Measurements from ENCODE around the gene CAPN3. TPM values are rescaled to one million over a fixed set of nuclear protein-coding genes. Genes with fewer than 3 reads are reported as not detected.
A peak's percentile ranks its signal among the peaks of the same experiment; 100 is the strongest.
"Not testable (repeated sequence)": the region's sequence is repeated elsewhere in the genome, so short reads cannot be mapped to it uniquely, and the experiment has no call there.

Gene CAPN3
- 15.6 TPM for total RNA-seq
- under 1 TPM in 1 of 4 donors, not detected in 3; 0.21 TPM for polyA plus RNA-seq

- Mint-ChIP-seq H3K4me1 (no peaks in the 10 kb centered on the region), H3K36me3 (peaks cover 18% of the 10 kb centered on the region), H3K27me3 (peaks cover 4% of the 10 kb centered on the region), H3K27ac (no peak within 1 kb of the TSS), H3K9me3 (no peaks in the 10 kb centered on the region), H3K4me3 (no peak within 1 kb of the TSS)
- no peaks in the 10 kb centered on the region for H3K27me3 ChIP-seq (ENCODE audit: control insufficient read depth, insufficient read depth, low read length)
- DNase-seq, result no peak
- H3K9me3 ChIP-seq (ENCODE audit: control insufficient read depth in 2 of 2, low read length in 2 of 2), result no peaks in the 10 kb centered on the region
- H3K4me1 ChIP-seq (ENCODE audit: control insufficient read depth, insufficient read depth, low read length, poor library complexity, severe bottlenecking), result no peaks in the 10 kb centered on the region
- H3K27ac ChIP-seq (ENCODE audit: insufficient read depth, low read length, poor library complexity, severe bottlenecking), result no peak within 1 kb of the TSS
- no peak within 1 kb of the TSS for H3K4me3 ChIP-seq (ENCODE audit: low read depth, low read length)
- ATAC-seq (ENCODE audit: low read depth in 2 of 2), result no peak
- peaks cover 8% of the 10 kb centered on the region for H3K36me3 ChIP-seq (ENCODE audit: control insufficient read depth, insufficient read depth, low read length)
Observed at GRCh38 chr15:42359249-42359648, at the start of gene CAPN3. Gene CAPN3 (plus strand): TSS chr15:42359501. CDS start chr15:42359806, 305 bp downstream.

DNA sequence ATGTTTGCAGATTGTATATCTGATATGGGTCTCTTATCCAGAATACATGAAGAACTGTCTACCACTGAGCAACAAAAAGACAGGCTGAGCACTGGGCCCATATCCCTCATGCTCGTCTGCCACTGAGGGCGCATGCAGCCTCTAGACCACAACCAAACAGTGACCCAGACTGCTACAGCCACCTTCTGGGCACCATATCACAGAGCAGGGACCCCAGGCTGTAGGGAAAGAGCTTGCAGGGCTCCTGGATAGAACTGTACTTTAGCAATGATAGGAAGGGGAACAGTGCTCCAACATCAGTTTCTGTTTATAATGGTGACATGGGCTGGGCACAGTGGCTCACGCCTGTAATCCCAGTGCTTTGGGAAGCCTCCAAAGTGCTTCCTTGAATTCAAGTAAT, 45.8 kb upstream of the CAPN3 start:
- Mint-ChIP-seq H3K36me3 (peaks cover 37% of the 10 kb centered on the region), H3K27me3 (no peaks in the 10 kb centered on the region), H3K4me1 (no peaks in the 10 kb centered on the region), H3K27ac (peak overlapping the region in 1 of 3 donors; percentile 70), H3K4me3 (no peak overlapping the region), H3K9me3 (no peaks in the 10 kb centered on the region)
- Histone ChIP-seq H3K27me3 (ENCODE audit: control insufficient read depth, insufficient read depth, low read length) (no peaks in the 10 kb centered on the region), H3K4me1 (ENCODE audit: control insufficient read depth, insufficient read depth, low read length, poor library complexity, severe bottlenecking) (no peaks in the 10 kb centered on the region), H3K4me3 (ENCODE audit: low read depth, low read length) (no peak overlapping the region), H3K27ac (ENCODE audit: insufficient read depth, low read length, poor library complexity, severe bottlenecking) (no peak overlapping the region), H3K36me3 (ENCODE audit: control insufficient read depth, insufficient read depth, low read length) (peaks cover 25% of the 10 kb centered on the region), H3K9me3 (ENCODE audit: control insufficient read depth in 2 of 2, low read length in 2 of 2) (no peaks in the 10 kb centered on the region)
- DNase-seq (peak in 1 of 3 donors; percentile 2), ATAC-seq (ENCODE audit: low read depth in 2 of 2) (no peak)

- no peak overlapping the region for H3K27ac ChIP-seq (ENCODE audit: insufficient read depth, low read length, poor library complexity, severe bottlenecking)
- no peak overlapping the region for H3K27ac Mint-ChIP-seq
Observed at GRCh38 chr15:42314818-42315217, 44.5 kb upstream of the CAPN3 start.

GRCh38 chr15:42315521-42315920, 43.8 kb upstream of the CAPN3 start:
- Histone ChIP-seq H3K9me3 (ENCODE audit: control insufficient read depth in 2 of 2, low read length in 2 of 2) (no peaks in the 10 kb centered on the region), H3K4me1 (ENCODE audit: control insufficient read depth, insufficient read depth, low read length, poor library complexity, severe bottlenecking) (no peaks in the 10 kb centered on the region), H3K27ac (ENCODE audit: insufficient read depth, low read length, poor library complexity, severe bottlenecking) (no peak overlapping the region), H3K27me3 (ENCODE audit: control insufficient read depth, insufficient read depth, low read length) (no peaks in the 10 kb centered on the region), H3K36me3 (ENCODE audit: control insufficient read depth, insufficient read depth, low read length) (peaks cover 14% of the 10 kb centered on the region), H3K4me3 (ENCODE audit: low read depth, low read length) (no peak overlapping the region)
- no peak for ATAC-seq (ENCODE audit: low read depth in 2 of 2)
- DNase-seq, result no peak
- Mint-ChIP-seq H3K9me3 (no peaks in the 10 kb centered on the region), H3K4me1 (no peaks in the 10 kb centered on the region), H3K4me3 (no peak overlapping the region), H3K27me3 (no peaks in the 10 kb centered on the region), H3K36me3 (peaks cover 28% of the 10 kb centered on the region), H3K27ac (no peak overlapping the region)

More at GRCh38 chr15:42314818-42315217, 44.5 kb upstream of the CAPN3 start:
- Histone ChIP-seq H3K27me3 (ENCODE audit: control insufficient read depth, insufficient read depth, low read length) (no peaks in the 10 kb centered on the region), H3K36me3 (ENCODE audit: control insufficient read depth, insufficient read depth, low read length) (peaks cover 21% of the 10 kb centered on the region), H3K4me1 (ENCODE audit: control insufficient read depth, insufficient read depth, low read length, poor library complexity, severe bottlenecking) (no peaks in the 10 kb centered on the region), H3K4me3 (ENCODE audit: low read depth, low read length) (no peak overlapping the region), H3K9me3 (ENCODE audit: control insufficient read depth in 2 of 2, low read length in 2 of 2) (no peaks in the 10 kb centered on the region)
- no peak for DNase-seq
- H3K4me3 Mint-ChIP-seq, result no peak overlapping the region
- H3K36me3 Mint-ChIP-seq, result peaks cover 35% of the 10 kb centered on the region
- no peak for ATAC-seq (ENCODE audit: low read depth in 2 of 2)
- H3K27me3 Mint-ChIP-seq, result no peaks in the 10 kb centered on the region
- no peaks in the 10 kb centered on the region for H3K9me3 Mint-ChIP-seq
- no peaks in the 10 kb centered on the region for H3K4me1 Mint-ChIP-seq

- not testable (repeated sequence) for H3K27me3 ChIP-seq (ENCODE audit: control insufficient read depth, insufficient read depth, low read length); H3K4me1 ChIP-seq (ENCODE audit: control insufficient read depth, insufficient read depth, low read length, poor library complexity, severe bottlenecking); ATAC-seq (ENCODE audit: low read depth in 2 of 2); H3K4me3 Mint-ChIP-seq; H3K27ac Mint-ChIP-seq; DNase-seq; H3K4me3 ChIP-seq (ENCODE audit: low read depth, low read length); H3K27ac ChIP-seq (ENCODE audit: insufficient read depth, low read length, poor library complexity, severe bottlenecking); H3K27me3 Mint-ChIP-seq; H3K4me1 Mint-ChIP-seq; H3K9me3 ChIP-seq (ENCODE audit: control insufficient read depth in 2 of 2, low read length in 2 of 2); H3K36me3 ChIP-seq (ENCODE audit: control insufficient read depth, insufficient read depth, low read length); H3K9me3 Mint-ChIP-seq
- H3K36me3 Mint-ChIP-seq, result peaks cover 23% of the 10 kb centered on the region
Observed at GRCh38 chr15:42316282-42316805, 43.0 kb upstream of the CAPN3 start.

GRCh38 chr15:42319206-42319605, 40.1 kb upstream of the CAPN3 start:
- H3K27me3 Mint-ChIP-seq, result no peaks in the 10 kb centered on the region
- no peak for DNase-seq
- H3K9me3 Mint-ChIP-seq, result no peaks in the 10 kb centered on the region
- H3K4me3 ChIP-seq (ENCODE audit: low read depth, low read length), result no peak overlapping the region
- H3K27ac Mint-ChIP-seq, result no peak overlapping the region
- ATAC-seq (ENCODE audit: low read depth in 2 of 2), result no peak
- H3K4me1 ChIP-seq (ENCODE audit: control insufficient read depth, insufficient read depth, low read length, poor library complexity, severe bottlenecking), result no peaks in the 10 kb centered on the region
- H3K27ac ChIP-seq (ENCODE audit: insufficient read depth, low read length, poor library complexity, severe bottlenecking), result no peak overlapping the region
- no peak overlapping the region for H3K4me3 Mint-ChIP-seq
- H3K27me3 ChIP-seq (ENCODE audit: control insufficient read depth, insufficient read depth, low read length), result no peaks in the 10 kb centered on the region
- no peaks in the 10 kb centered on the region for H3K9me3 ChIP-seq (ENCODE audit: control insufficient read depth in 2 of 2, low read length in 2 of 2)
- H3K36me3 Mint-ChIP-seq, result peaks cover 35% of the 10 kb centered on the region
- peaks cover 17% of the 10 kb centered on the region for H3K36me3 ChIP-seq (ENCODE audit: control insufficient read depth, insufficient read depth, low read length)
- H3K4me1 Mint-ChIP-seq, result peaks cover 0 to 2% (median 0%) of the 10 kb centered on the region in 4 donors

GRCh38 chr15:42324308-42324707, 35.0 kb upstream of the CAPN3 start:
- no peak overlapping the region for H3K27ac ChIP-seq (ENCODE audit: insufficient read depth, low read length, poor library complexity, severe bottlenecking)
- H3K9me3 ChIP-seq (ENCODE audit: control insufficient read depth in 2 of 2, low read length in 2 of 2), result no peaks in the 10 kb centered on the region
- H3K36me3 ChIP-seq (ENCODE audit: control insufficient read depth, insufficient read depth, low read length), result peaks cover 42% of the 10 kb centered on the region
- no peaks in the 10 kb centered on the region for H3K27me3 ChIP-seq (ENCODE audit: control insufficient read depth, insufficient read depth, low read length)
- peaks cover 0 to 5% (median 2%) of the 10 kb centered on the region in 4 donors for H3K4me1 Mint-ChIP-seq
- H3K27ac Mint-ChIP-seq, result no peak overlapping the region
- no peaks in the 10 kb centered on the region for H3K27me3 Mint-ChIP-seq
- peaks cover 61% of the 10 kb centered on the region for H3K36me3 Mint-ChIP-seq
- no peak overlapping the region for H3K4me3 ChIP-seq (ENCODE audit: low read depth, low read length)
- no peak overlapping the region for H3K4me3 Mint-ChIP-seq
- ATAC-seq (ENCODE audit: low read depth in 2 of 2) (no peak), DNase-seq (no peak)
- no peaks in the 10 kb centered on the region for H3K4me1 ChIP-seq (ENCODE audit: control insufficient read depth, insufficient read depth, low read length, poor library complexity, severe bottlenecking)
- no peaks in the 10 kb centered on the region for H3K9me3 Mint-ChIP-seq

GRCh38 chr15:42329161-42329560, 30.1 kb upstream of the CAPN3 start:
- ATAC-seq (ENCODE audit: low read depth in 2 of 2) (no peak), DNase-seq (no peak)
- H3K27me3 Mint-ChIP-seq, result no peaks in the 10 kb centered on the region
- H3K4me1 Mint-ChIP-seq, result peaks cover 0 to 5% (median 1%) of the 10 kb centered on the region in 4 donors
- Histone ChIP-seq H3K36me3 (ENCODE audit: control insufficient read depth, insufficient read depth, low read length) (peaks cover 24% of the 10 kb centered on the region), H3K27me3 (ENCODE audit: control insufficient read depth, insufficient read depth, low read length) (no peaks in the 10 kb centered on the region), H3K9me3 (ENCODE audit: control insufficient read depth in 2 of 2, low read length in 2 of 2) (no peaks in the 10 kb centered on the region), H3K27ac (ENCODE audit: insufficient read depth, low read length, poor library complexity, severe bottlenecking) (no peak overlapping the region), H3K4me1 (ENCODE audit: control insufficient read depth, insufficient read depth, low read length, poor library complexity, severe bottlenecking) (no peaks in the 10 kb centered on the region), H3K4me3 (ENCODE audit: low read depth, low read length) (no peak overlapping the region)
- H3K36me3 Mint-ChIP-seq, result peaks cover 49% of the 10 kb centered on the region
- H3K4me3 Mint-ChIP-seq, result no peak overlapping the region
- H3K27ac Mint-ChIP-seq, result no peak overlapping the region
- no peaks in the 10 kb centered on the region for H3K9me3 Mint-ChIP-seq

Data from CD4-positive, CD25-positive, alpha-beta regulatory T cell (primary cell).